Body of pancreas (tissue), 4 donors: ENCODE results near the gene ADCK2. TPM values are rescaled to one million over a fixed set of nuclear protein-coding genes. Genes with fewer than 3 reads are reported as not detected.
"Not testable (repeated sequence)": the region's sequence is repeated elsewhere in the genome, so short reads cannot be mapped to it uniquely, and the experiment has no call there.

Experiments used
- ATAC-seq: fragments of 150-250 bp; one replicate; pipeline ENCODE4 v1.9.1; 2016
- DNase-seq, 4 donors: peaks; one replicate each; pipeline ENCODE4 v3.0.0-alpha.2; 2019
- H3K27ac ChIP-seq, 4 donors: fragments of 200-600 bp; sonication (generic); 1 replicate in 3 of 4; 2 replicates in 1 of 4; pipeline versions ENCODE4 v1.5.1 to v1.6.1; 2016 to 2019; ENCODE audit warnings: mild to moderate bottlenecking in 1 of 4, mixed read lengths in 1 of 4, moderate library complexity in 1 of 4
- H3K27me3 ChIP-seq, 2 donors: fragments of 200-600 bp; sonication (generic); one replicate each; pipeline ENCODE4 v1.6.0; 2016; ENCODE audit warnings: mild to moderate bottlenecking in 1 of 2
- H3K36me3 ChIP-seq, 2 donors: fragments of 200-600 bp; sonication (generic); replicated peaks in 1 of 2; 2 replicates each; pipeline ENCODE4 v1.5.1; 2016; ENCODE audit warnings: low read depth in 2 of 2; ENCODE audit not compliant: insufficient read depth in 1 of 2
- H3K4me1 ChIP-seq: fragments of 200-600 bp; sonication (generic); one replicate; pipeline ENCODE4 v1.6.0; 2016
- H3K4me3 ChIP-seq, 2 donors: fragments of 200-600 bp; sonication (generic); 1 replicate in 1 of 2; 2 replicates in 1 of 2; pipeline ENCODE4 v1.5.1; 2016 to 2019
- H3K9me3 ChIP-seq, 3 donors: fragments of 200-600 bp; sonication (generic); 1 replicate in 2 of 3; 2 replicates in 1 of 3; pipeline ENCODE4 v1.5.1; 2016
- CTCF ChIP-seq, 7 experiments: fragments of 450-650 bp in 4 of 7; fragments of 200-600 bp in 3 of 7; sonication (generic) in 3 of 7; IDR thresholded peaks; one replicate each; pipeline ENCODE4 v1.5.1; 2016 to 2019; ENCODE audit warnings: antibody characterized with exemption in 7 of 7
- POLR2A ChIP-seq, 3 donors: fragments of 450-650 bp; IDR thresholded peaks; one replicate each; pipeline ENCODE4 v1.6.1; 2016; ENCODE audit warnings: antibody characterized with exemption in 3 of 3, mild to moderate bottlenecking in 2 of 3
- whole genome bisulfite sequencing, 2 donors: methylation state at CpG; one replicate each; pipeline ENCODE4 v1.1.5; 2017; 5-methylcytosine and 5-hydroxymethylcytosine counted together
- intact Hi-C: fragments of 100-400 bp; cut with DNase I; formaldehyde crosslinking; loops from one replicate; pipeline ENCODE4 v1.15.1; 2023
- total RNA-seq, 2 donors: library from RNA; depleted of rRNA; stranded (reverse); fragments of >200 nt; gene quantifications; one replicate each; pipeline ENCODE4 v1.1.0, GENCODE V29; 2016

The ADCK2 gene
- total RNA-seq, 2 donors from 2014 or later, result 16.1 to 21.1 TPM

- Histone ChIP-seq H3K27ac (no peak overlapping the region), H3K27me3 (no peaks in the 10 kb centered on the region), H3K4me3 (no peak overlapping the region), H3K4me1 (no peaks in the 10 kb centered on the region), H3K9me3 (no peaks in the 10 kb centered on the region), H3K36me3 (peaks cover 0 to 3% of the 10 kb centered on the region in 2 donors)
- no peak for DNase-seq
- TF ChIP-seq CTCF (IDR thresholded peaks at IDR 0.05) (no peak), POLR2A (IDR thresholded peaks at IDR 0.05) (no peak)
- intact Hi-C loops, result no loop called here
- no peak for ATAC-seq
- WGBS, 2 donors, result 78 to 92% methylated on average over 5 to 6 of the region's 6 CpGs
These were observed 15.6 kb downstream of the ADCK2 start for GRCh38 chr7:140688341-140688740.

GRCh38 chr7:140689199-140690152 lies 16.7 kb downstream of the ADCK2 start:
- no peaks in the 10 kb centered on the region for H3K27me3 ChIP-seq
- no peak for DNase-seq
- no peak overlapping the region for H3K27ac ChIP-seq
- peaks cover 0 to 3% of the 10 kb centered on the region in 2 donors for H3K36me3 ChIP-seq
- no peak for ATAC-seq
- 86 to 91% methylated on average over 16 of the region's 16 CpGs for WGBS, 2 donors
- intact Hi-C loops, result no loop called here
- no peaks in the 10 kb centered on the region for H3K4me1 ChIP-seq
- TF ChIP-seq CTCF (IDR thresholded peaks at IDR 0.05) (no peak), POLR2A (IDR thresholded peaks at IDR 0.05) (no peak)
- H3K4me3 ChIP-seq, result no peak overlapping the region
- no peaks in the 10 kb centered on the region for H3K9me3 ChIP-seq

GRCh38 chr7:140691376-140692045 lies 18.8 kb downstream of the ADCK2 start:
- no peak overlapping the region for H3K27ac ChIP-seq
- peaks cover 0 to 3% of the 10 kb centered on the region in 2 donors for H3K36me3 ChIP-seq
- no peak for TF ChIP-seq CTCF (IDR thresholded peaks at IDR 0.05)
- 84 to 86% methylated on average over 11 to 12 of the region's 12 CpGs for WGBS, 2 donors
- H3K9me3 ChIP-seq, result no peaks in the 10 kb centered on the region
- no peak for ATAC-seq
- DNase-seq, result no peak
- no peak overlapping the region for H3K4me3 ChIP-seq
- intact Hi-C loops, result no loop called here
- peaks cover 5% of the 10 kb centered on the region for H3K4me1 ChIP-seq
- no peaks in the 10 kb centered on the region for H3K27me3 ChIP-seq

GRCh38 chr7:140693849-140694248 lies 21.1 kb downstream of the ADCK2 start:
- H3K9me3 ChIP-seq, H3K27me3 ChIP-seq, H3K4me3 ChIP-seq, H3K27ac ChIP-seq, intact Hi-C loops, H3K36me3 ChIP-seq, DNase-seq, ATAC-seq: not testable (repeated sequence)
- 93 to 96% methylated on average over 9 to 10 of the region's 10 CpGs for WGBS, 2 donors
- H3K4me1 ChIP-seq, result peaks cover 17% of the 10 kb centered on the region

GRCh38 chr7:140694592-140694991 lies 21.8 kb downstream of the ADCK2 start:
- no peaks in the 10 kb centered on the region for H3K9me3 ChIP-seq
- 88 to 90% methylated on average over 5 to 6 of the region's 6 CpGs for WGBS, 2 donors
- H3K4me1 ChIP-seq, result peaks cover 17% of the 10 kb centered on the region
- no peaks in the 10 kb centered on the region for H3K27me3 ChIP-seq
- ATAC-seq (no peak), DNase-seq (no peak)
- H3K36me3 ChIP-seq, result no peaks in the 10 kb centered on the region
- H3K4me3 ChIP-seq, result no peak overlapping the region
- no peak overlapping the region for H3K27ac ChIP-seq
- TF ChIP-seq POLR2A (IDR thresholded peaks at IDR 0.05) (no peak), CTCF (IDR thresholded peaks at IDR 0.05) (no peak)
- intact Hi-C loops, result no loop called here
